HPDE6-E6E7 (cell line): Measurements from ENCODE around the gene NHLRC4.

Source experiments
- DNase-seq: peaks from one replicate; pipeline ENCODE4 v3.0.0; 2011; ENCODE audit warnings: missing footprints; ENCODE audit errors: extremely low spot score

The NHLRC4 gene

DNA sequence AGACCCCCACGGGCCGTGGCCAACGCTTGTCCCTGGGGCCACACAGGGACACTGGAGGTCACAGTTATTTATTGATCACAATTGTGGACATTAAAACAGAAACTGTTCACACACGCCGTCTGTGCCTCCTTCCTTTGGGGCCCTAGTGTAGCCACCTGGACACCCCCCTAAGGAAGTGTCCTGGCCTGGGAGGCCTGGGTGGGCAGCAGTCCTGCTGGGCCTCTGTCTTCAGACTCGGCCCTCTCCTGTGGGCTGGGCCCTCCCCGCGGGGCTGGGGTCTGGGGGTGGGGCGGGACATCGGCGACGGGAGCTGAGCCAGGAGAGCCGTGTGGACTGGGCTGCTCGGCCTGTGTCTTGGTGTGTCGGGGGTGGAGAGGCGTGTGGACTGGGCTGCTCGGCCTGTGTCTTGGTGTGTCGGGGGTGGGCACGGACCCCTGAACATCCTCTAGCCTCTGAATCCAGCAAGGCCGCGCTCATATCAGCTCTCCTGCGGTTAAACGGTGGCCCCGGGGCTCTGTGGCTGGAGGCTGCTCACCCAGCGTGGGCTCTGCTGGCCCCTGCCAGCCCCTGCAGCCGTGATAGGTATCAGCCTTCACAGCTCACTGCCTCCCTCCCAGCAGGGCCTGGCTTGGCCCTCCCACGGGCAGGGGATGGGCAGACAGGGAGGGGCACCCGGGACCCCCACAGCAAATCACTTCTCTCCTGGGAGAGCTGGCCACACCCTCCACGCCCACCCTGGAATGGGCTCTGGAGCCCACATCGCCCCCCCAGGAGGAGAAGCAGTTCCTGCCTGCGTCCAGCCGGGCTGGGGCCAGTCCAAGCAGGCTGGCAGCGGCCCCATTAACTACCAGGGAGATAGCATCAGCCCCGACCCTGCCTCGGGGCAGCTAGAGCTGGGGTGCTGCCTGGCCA lies 1.1 kb upstream of the NHLRC4 start:
- DNase-seq, result no peak

DNA sequence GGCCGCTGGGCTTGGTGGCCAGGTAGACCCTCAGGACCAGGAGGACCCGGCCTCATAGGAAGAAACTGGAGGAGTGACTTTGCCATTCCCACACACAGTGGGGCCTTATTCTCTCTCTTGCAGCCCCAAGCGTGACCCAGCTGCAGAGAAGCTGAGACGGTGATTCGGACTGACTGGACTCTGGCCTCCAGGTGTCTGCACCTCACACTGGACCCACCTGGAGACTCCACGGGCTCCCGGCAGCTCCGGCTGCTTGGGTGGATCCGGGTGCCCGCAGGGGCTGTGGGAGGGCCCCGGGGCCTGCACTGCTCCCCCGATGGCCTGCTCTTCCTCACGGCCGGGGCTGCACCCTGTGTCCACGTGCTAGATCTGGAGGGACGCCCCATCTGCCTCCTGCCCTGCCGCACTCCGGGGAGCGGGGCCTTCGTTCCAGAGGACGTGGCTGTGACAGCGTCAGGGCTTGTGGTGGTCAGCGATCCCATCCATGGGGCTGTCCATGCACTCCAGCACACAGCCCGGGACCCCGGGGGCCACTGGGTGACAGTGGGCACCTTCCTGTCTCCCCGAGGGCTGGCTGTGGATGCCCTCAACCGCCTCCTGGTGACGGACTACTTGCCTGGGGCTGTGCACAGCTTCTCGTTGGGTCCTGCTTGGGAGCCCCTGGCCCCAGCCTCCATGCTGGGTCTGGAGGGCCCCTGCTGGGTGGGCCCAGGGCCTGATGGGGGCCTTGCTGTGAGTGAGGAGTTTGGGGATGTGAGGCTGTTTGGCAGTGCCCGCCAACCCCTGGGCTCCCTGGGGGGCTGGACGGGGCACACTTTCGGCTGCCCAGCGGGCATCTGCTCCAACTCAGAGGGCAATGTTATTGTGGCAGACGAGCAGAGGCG lies 810 bp downstream of the NHLRC4 start:
- DNase-seq, result no peak

DNA sequence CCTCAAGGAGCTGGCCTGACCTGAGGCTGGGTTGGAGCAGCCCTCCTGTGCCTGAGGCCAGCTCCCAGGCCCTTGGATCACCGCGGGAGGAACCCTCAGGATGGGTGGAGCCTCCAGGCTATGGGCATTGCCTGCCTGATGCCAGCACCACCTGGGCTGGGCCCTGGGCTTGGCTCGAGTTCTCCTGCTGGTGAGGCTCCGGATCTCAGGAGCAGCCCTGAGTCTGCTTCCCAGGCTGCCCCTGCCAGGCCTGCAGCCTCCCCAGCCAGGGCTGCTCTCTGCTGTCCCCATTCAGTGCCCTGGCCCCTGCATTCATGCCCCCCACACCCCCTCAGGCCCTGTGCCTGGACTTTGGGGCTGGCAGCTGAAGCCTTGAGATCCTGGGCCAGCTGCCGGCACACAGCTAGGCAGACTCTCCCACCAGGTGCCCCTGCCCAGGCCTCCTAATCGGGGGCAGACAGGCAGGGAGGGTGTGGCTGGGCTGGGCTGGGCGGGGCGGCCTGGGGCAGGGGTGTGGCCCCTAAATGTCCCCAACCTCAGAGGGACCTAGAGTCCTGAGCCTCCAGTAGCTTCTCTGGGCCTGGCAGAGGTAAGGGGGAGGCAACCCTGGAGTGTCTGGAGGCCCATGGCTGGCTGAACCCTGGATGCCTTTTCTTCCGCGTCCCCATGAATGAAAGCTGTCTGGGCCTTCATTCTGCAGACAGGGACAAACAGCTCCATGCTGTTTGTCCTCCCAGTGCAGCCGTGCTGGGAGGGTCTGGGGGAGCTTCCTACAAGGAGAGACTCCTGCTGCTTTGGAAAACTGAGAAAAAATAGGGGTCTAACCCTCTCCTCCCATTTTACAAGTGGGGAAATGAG lies 1.8 kb downstream of the NHLRC4 start:
- DNase-seq, result no peak

DNA sequence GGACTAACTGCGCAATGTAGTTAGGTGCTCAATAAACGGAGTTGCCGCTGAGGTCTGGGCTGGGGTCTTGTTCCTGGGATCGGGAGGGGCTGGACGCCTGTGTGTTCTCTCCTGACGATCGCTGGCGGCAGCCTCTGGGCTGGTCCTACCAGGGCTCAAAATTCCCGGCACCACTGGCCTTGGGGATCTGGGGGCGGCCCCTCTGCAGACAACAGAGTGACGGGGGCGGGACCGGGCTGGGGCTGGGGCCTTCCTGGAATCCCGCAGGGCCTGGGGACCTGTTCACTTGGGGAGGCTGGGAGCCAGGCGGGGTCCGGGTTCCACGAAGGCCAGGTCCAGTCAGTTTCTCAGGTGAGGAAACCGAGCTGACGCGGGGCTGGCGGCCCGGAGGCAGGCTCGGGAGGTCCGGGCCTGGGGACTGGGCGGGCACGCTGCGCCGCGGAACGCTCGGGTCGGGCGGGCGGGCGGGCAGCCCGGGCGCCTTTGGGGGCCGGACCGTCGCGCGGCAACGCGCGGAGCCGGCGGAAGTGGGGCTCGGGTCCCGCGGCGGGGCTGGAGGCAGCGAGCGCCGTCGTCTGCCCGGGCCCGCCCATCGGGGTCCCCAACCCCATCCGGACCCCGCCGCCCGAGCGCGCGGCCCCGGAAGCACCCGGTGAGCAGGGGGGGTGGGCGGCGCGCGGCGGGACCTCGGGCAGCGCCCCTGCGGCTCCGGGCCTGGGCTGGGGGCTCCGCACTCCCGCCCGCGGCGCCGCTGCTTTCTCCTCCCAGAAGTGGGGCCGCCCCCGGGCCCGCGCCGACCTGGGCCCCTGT lies 2.8 kb downstream of the NHLRC4 start, which contains the start of gene PIGQ:
Gene PIGQ, plus strand, starts transcription at position 524 of the 810 bp plus-strand sequence. CDS start 4,107 bp downstream, outside the sequence.
- no peak for DNase-seq

DNA sequence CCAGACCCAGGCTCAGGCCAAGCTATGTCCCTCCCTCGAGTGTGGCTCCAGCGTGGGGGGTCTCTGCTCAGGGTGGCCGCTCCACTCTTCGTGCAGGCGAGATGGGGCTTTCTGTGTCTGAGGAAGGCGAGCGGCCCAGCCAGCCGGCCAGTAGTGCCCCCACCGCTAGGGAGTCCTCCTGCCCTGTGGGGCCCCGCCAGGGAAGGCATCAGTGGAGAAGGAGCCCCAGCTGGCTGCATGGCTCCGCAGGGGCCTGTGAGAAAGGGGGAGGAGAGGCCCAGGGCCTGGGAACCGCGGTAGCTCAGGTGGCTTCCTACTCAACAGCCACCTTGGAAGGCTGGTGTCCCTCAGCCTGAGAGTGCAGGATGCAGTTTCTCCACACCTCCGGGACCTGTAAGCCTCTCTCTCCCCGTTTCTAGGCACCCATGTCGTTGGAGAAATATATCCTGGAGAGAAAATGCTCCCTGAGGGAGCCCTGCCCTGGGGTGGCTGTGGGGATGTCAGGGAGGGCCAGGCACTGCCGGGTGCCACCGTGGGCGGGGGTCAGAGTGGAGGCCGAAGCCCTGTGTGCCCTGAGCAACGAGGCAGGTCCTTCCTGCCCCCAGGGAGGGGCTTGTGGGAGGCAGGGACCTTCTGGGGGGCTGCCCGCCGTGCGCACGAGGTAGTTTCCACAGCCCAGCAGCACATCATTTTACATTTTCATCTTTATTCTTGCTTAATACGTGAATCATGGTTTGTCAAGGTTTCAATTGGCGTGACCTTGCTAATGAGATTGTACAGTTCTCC lies 6.3 kb downstream of the NHLRC4 start:
- DNase-seq, result no peak

DNA sequence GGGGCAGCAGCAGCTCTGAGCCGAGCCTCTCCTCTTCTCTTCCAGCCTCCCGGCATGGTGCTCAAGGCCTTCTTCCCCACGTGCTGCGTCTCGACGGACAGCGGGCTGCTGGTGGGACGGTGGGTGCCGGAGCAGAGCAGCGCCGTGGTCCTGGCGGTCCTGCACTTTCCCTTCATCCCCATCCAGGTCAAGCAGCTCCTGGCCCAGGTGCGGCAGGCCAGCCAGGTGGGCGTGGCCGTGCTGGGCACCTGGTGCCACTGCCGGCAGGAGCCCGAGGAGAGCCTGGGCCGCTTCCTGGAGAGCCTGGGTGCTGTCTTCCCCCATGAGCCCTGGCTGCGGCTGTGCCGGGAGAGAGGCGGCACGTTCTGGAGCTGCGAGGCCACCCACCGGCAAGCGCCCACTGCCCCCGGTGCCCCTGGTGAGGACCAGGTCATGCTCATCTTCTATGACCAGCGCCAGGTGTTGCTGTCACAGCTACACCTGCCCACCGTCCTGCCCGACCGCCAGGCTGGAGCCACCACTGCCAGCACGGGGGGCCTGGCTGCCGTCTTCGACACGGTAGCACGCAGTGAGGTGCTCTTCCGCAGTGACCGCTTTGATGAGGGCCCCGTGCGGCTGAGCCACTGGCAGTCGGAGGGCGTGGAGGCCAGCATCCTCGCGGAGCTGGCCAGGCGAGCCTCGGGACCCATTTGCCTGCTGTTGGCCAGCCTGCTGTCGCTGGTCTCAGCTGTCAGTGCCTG lies 7.4 kb downstream of the NHLRC4 start:
- no peak for DNase-seq

DNA sequence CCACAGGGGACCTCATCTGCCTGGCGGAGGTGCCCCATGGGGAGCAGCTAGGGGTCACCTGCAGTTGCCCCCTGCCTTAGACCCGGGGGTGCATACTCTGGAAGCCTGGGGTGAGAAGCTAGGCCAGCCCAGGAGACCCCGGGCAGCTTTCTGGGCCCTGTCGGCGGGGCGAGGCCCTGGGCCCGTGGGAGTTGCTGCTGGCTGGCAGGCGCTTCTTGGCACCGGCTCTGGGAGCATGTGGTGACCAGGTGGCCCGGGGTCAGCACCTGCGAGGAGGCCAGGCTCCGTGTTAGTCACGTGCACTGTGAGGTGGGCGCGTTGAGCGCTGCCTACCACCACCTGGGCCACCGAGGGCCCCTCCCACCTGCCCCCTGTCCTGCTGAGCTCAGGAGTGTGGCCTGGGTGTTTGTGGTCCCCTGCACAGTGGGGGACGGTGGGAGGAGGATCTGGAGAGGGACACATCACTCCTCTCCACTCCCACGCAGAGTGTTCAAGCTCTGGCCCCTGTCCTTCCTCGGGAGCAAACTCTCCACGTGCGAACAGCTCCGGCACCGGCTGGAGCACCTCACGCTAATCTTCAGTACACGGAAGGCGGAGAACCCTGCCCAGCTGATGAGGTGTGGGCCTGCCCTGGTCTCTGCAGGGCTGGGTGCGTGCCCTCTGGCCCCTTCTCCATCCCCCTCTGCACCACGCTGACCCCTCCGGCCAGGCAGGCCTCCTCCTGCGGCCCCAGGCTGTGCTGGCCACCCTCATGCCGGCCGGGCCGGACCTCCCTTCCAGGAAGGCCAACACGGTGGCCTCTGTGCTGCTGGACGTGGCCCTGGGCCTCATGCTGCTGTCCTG lies 8.8 kb downstream of the NHLRC4 start:
- no peak for DNase-seq

DNA sequence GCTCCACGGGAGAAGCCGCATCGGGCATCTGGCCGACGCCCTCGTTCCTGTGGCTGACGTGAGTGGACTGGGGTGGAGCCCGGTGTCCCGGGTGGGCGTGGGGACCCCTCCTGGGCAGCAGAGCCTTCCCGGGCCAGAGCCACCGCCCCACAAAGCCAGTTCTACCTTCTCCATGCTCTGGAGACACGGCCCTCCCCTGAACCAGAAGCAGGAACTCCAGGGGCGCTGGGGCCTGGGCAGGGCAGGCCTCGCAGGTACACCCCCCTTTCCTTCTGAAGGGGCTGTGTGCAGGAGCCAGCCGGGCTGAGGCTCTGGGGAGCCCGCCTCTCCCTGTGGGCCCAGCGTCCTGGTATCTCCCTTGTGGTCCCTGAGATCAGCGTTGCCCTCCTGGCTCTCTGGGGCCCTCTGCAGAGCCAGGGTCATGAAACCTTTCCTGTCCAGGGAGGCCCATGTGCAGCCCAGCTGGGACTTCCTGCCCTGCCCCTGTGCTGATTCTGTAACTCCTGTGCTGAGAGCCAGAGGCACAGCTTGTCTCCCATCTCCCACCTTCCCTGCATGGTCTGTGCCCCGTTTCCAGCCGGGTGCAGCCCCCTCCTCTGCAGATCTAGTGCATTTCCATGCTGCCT lies 9.5 kb downstream of the NHLRC4 start:
- no peak for DNase-seq

DNA sequence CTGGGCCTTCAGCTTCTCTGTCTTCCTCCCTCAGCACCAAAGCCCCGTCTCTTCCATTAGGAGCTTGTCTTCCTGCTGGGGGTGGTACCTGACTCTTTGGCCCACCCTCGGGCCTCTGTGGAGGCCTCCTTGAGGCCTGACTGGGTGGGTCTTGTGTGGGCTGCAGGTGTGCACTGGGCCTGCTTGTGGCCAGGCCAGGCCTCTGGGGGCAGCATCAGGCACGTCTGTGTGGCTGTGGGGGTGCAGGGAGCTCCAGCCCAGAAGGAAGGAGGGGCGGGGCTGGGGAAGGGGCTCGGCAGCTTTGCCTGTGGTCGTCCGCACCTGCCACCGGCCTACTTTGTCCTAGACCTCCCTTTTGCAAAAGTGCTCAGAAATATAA lies 10.0 kb downstream of the NHLRC4 start:
- no peak for DNase-seq

DNA sequence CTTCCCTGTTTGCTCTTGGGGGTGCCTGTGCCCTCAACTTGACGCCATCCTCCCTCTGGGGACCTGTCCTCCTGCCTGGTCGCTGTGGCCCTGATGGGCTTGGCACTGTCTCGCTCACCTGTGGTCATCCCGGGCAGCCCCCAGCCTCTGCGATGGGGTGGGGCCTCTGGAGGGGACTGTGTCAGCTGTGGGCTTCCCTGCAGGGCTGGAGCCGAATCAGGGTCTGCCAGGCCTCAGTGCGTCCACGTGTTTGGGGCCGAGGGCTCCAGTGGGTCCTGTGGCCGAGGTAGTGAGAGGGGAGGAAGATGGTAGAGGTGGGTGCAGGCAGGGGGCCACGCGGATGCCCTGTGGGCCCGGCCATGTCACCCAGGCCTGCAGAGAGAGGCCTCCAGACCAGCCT lies 11.0 kb downstream of the NHLRC4 start:
- no peak for DNase-seq

DNA sequence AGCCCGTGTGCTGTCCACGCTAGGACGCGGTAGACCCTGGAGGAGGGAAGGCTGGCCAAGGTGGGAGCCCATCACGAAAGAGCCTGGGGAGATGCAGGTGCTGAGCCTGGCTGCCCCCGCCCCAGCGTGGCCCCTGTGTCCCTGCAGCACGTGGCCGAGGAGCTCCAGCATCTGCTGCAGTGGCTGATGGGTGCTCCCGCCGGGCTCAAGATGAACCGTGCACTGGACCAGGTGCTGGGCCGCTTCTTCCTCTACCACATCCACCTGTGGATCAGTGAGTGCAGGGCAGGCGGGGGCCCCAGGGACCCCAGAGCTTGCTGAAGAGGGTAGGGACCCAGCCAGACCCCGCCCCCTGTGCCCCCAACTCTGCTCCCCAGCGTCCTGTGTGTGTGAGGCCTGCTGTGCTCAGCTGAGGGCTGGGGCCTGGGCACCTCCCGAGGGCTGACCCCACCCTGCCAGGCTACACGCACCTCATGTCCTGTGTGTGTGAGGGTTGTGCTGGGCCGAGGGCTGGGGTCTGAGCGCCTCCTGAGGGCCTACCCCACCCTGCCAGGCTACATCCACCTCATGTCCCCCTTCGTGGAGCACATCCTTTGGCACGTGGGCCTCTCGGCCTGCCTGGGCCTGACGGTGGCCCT lies 11.5 kb downstream of the NHLRC4 start:
- no peak for DNase-seq

DNA sequence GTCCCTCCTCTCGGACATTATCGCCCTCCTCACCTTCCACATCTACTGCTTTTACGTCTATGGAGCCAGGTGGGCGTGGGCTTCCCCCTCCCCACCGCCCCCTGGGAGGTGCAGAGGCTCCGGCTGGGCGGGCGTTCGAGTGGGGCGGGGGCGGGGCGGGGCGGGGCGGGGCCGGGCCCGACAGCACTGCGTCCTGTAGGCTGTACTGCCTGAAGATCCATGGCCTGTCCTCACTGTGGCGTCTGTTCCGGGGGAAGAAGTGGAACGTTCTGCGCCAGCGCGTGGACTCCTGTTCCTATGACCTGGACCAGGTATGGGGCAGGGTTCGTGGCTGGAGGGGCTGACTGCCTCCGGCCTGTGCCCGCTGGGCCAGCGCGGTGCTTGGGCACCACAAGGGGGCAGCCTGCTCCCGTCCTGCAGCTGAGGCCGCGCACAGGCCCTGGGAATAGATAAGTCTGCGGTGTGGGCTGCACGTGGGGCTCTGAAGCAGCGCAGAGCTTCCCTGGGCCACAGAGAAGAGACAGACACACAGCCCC lies 12.1 kb downstream of the NHLRC4 start:
- no peak for DNase-seq

DNA sequence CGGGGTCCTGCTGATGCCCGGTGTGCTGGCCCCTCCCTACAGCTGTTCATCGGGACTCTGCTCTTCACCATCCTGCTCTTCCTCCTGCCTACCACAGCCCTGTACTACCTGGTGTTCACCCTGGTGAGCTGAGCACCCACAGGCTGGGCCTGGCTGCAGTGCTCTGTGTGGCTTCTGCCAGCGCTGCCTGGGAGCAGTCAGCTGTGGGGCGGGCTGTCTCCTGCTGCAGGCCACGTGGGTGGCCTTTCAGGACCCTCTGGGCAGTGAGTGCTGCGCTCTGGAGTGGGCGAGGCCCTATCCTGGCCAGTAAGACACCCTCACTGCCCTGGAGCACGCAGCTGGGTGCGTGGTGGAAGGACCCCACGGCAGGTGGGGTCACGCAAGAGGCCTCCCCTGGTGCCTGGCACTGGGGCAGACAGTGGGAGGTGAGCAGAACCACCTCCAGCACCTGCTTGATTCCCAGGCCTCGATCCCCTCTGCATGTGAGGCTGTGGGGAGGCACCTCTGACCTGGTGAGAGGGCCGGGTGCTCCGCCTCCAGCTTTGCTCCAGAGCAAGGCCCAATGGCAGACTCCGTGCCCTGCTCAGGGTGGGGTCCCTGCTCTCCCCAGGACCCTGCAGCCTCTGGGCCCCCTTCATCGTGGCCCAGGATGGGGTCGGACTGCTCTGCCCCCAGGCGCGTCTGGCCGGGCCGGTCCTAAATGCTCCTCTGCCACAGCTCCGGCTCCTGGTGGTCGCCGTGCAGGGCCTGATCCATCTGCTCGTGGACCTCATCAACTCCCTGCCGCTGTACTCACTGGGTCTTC lies 13.5 kb downstream of the NHLRC4 start:
- DNase-seq, result no peak

DNA sequence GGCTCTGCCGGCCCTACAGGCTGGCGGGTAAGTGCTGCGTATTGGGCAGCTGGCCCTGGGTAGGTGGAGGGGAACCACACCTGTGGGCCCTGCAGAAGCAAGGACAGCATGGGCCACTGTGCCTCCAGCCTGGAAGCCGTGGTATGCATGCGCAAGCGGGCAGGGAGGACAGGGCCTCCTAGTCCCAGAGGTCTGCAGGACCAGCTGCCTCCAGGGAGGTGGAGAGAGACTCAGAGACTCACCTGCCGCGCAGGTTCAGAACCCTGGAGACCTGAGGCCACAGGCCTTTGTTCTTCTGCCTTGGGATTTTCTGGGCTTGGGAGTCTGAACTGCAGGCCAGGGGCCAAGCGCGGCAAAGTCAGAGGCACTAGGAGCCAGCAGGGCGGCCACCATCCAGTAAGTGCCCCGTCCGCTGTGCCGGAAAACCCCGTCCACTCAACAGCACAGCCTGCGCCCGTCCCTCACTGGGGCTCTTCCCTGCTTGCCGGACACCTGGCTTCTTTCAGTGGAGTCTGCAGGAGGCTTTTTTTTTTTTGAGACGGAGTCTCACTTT lies 14.2 kb downstream of the NHLRC4 start:
- DNase-seq, result no peak

DNA sequence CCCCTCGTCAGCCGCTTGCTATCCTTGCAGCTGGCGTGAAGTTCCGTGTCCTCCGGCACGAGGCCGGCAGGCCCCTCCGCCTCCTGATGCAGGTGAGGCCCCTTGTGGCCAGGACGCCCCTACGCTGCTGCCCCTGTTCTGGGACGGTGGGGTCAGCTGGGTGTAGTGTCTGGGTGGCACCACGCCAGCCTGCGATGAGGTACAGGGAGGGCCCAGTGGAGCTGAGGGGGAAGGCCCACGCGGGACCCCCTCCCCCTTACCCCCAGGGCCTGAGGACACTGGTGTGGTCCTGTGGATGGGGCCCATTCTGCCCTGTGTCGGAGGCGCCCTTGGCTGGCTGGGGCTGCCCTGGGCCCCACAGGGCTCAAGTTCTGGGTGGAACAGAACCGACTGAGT lies 15.4 kb downstream of the NHLRC4 start:
- no peak for DNase-seq
